Liver (tissue), 9 donors: ENCODE measurements around the gene HDGFL3. TPM values are rescaled to one million over a fixed set of nuclear protein-coding genes. Genes with fewer than 3 reads are reported as not detected.

Experiments used
- DNase-seq: peaks from one replicate; pipeline ENCODE4 v3.0.0-alpha.2; 2017; ENCODE audit warnings: low spot score
- H3K27ac ChIP-seq, 2 donors: one replicate each; pipeline ENCODE4 v1.7.0; 2013; ENCODE audit warnings: inconsistent platforms in 2 of 2, low read length in 2 of 2, control low read depth in 1 of 2, low read depth in 1 of 2, mild to moderate bottlenecking in 1 of 2
- H3K27me3 ChIP-seq, 4 donors: one replicate each; pipeline versions ENCODE4 v1.6.1 to v1.7.0; 2013; ENCODE audit warnings: low read length in 3 of 4, inconsistent platforms in 1 of 4, mild to moderate bottlenecking in 1 of 4, moderate library complexity in 1 of 4; ENCODE audit not compliant: control insufficient read depth in 4 of 4, insufficient read depth in 4 of 4
- H3K36me3 ChIP-seq, 4 donors: one replicate each; pipeline versions ENCODE4 v1.6.1 to v1.7.0; 2013; ENCODE audit warnings: low read length in 3 of 4, mild to moderate bottlenecking in 3 of 4, low read depth in 1 of 4, moderate library complexity in 1 of 4; ENCODE audit not compliant: control insufficient read depth in 4 of 4, insufficient read depth in 3 of 4
- H3K4me1 ChIP-seq, 4 donors: one replicate each; pipeline versions ENCODE4 v1.6.1 to v1.7.0; 2013; ENCODE audit warnings: low read length in 3 of 4, mild to moderate bottlenecking in 3 of 4, moderate library complexity in 1 of 4; ENCODE audit not compliant: control insufficient read depth in 4 of 4, insufficient read depth in 4 of 4
- H3K4me3 ChIP-seq, 3 donors: one replicate each; pipeline versions ENCODE4 v1.6.1 to v1.7.0; 2013; ENCODE audit warnings: low read length in 3 of 3, control low read depth in 1 of 3, low read depth in 1 of 3, mild to moderate bottlenecking in 1 of 3
- H3K9ac ChIP-seq, 2 donors: one replicate each; pipeline ENCODE4 v1.7.0; 2013; ENCODE audit warnings: low read length in 2 of 2, mild to moderate bottlenecking in 2 of 2, moderate library complexity in 2 of 2, control low read depth in 1 of 2, low read depth in 1 of 2
- H3K9me3 ChIP-seq, 4 donors: one replicate each; pipeline versions ENCODE4 v1.6.1 to v1.7.0; 2013; ENCODE audit warnings: low read length in 3 of 4; ENCODE audit not compliant: control insufficient read depth in 4 of 4
- EGR1 ChIP-seq, 2 donors: IDR thresholded peaks; 2 replicates each; pipeline ENCODE4 v1.6.1; 2016 to 2018; ENCODE audit warnings: antibody characterized with exemption in 2 of 2, low read depth in 2 of 2
- FOXA1 ChIP-seq: IDR thresholded peaks from 2 replicates; pipeline ENCODE4 v1.6.1; 2016; ENCODE audit warnings: antibody characterized with exemption
- FOXA2 ChIP-seq: IDR thresholded peaks from 2 replicates; pipeline ENCODE4 v1.6.1; 2016; ENCODE audit warnings: antibody characterized with exemption
- GABPA ChIP-seq, 2 donors: IDR thresholded peaks in 1 of 2; conservative IDR thresholded peaks in 1 of 2; 2 replicates each; pipeline ENCODE4 v1.6.1; 2016; ENCODE audit warnings: antibody characterized with exemption in 2 of 2, mild to moderate bottlenecking in 1 of 2, moderate library complexity in 1 of 2
- HNF4A ChIP-seq, 2 donors: conservative IDR thresholded peaks; 2 replicates each; pipeline ENCODE4 v1.6.1; 2016; ENCODE audit warnings: antibody characterized with exemption in 2 of 2, mild to moderate bottlenecking in 2 of 2
- HNF4G ChIP-seq: IDR thresholded peaks from 2 replicates; pipeline ENCODE4 v1.6.1; 2016; ENCODE audit warnings: antibody characterized with exemption
- JUND ChIP-seq, 2 donors: IDR thresholded peaks; 2 replicates each; pipeline ENCODE4 v1.6.1; 2016; ENCODE audit warnings: antibody characterized with exemption in 2 of 2
- NR2F2 ChIP-seq: IDR thresholded peaks from 2 replicates; pipeline ENCODE4 v1.6.1; 2016; ENCODE audit warnings: antibody characterized with exemption
- RAD21 ChIP-seq, 2 donors: IDR thresholded peaks; 2 replicates each; pipeline ENCODE4 v1.6.1; 2016; ENCODE audit warnings: antibody characterized with exemption in 2 of 2, mild to moderate bottlenecking in 2 of 2
- RXRA ChIP-seq, 2 donors: IDR thresholded peaks; 2 replicates each; pipeline ENCODE4 v1.6.1; 2017 to 2018; ENCODE audit warnings: antibody characterized with exemption in 2 of 2, mild to moderate bottlenecking in 1 of 2
- SP1 ChIP-seq: IDR thresholded peaks from 2 replicates; pipeline ENCODE4 v1.6.1; 2018; ENCODE audit warnings: antibody characterized with exemption, mild to moderate bottlenecking
- TAF1 ChIP-seq: conservative IDR thresholded peaks from 2 replicates; pipeline ENCODE4 v1.6.1; 2016; ENCODE audit warnings: antibody characterized with exemption, mild to moderate bottlenecking
- YY1 ChIP-seq: IDR thresholded peaks from 2 replicates; pipeline ENCODE4 v1.6.1; 2016; ENCODE audit warnings: antibody characterized with exemption, mild to moderate bottlenecking
- WGBS: extraction: QIAGEN DNeasy Blood & Tissue Kit; methylation state at CpG from one replicate; pipeline ENCODE4 v1.1.7; 2013; 5-methylcytosine and 5-hydroxymethylcytosine counted together
- polyA plus RNA-seq, 2 donors: library from polyadenylated mRNA; stranded (reverse) in 1 of 2; unstranded in 1 of 2; fragments of 200-250 nt in 1 of 2; fragments of >200 nt in 1 of 2; fragmentation: Nextera tagmentation in 1 of 2; extraction: Ambion mirVana in 1 of 2; gene quantifications; one replicate each; pipeline versions ENCODE4 v1.2.1 to v1.2.3, GENCODE V29; 2013 to 2015
- total RNA-seq, 2 donors: library from RNA; depleted of rRNA; stranded (reverse); fragments of >200 nt; gene quantifications; one replicate each; pipeline ENCODE4 v1.2.3, GENCODE V29; 2014
- TF ChIP-seq, protein P1 (sequence below): fragments of 150-350 bp; IDR thresholded peaks from 2 replicates; pipeline ENCODE4 v1.5.1; 2017; ENCODE audit warnings: improper control_type of control experiment, low read depth, low read length; ENCODE audit not compliant: missing input control
- TF ChIP-seq, protein P2 (sequence below): IDR thresholded peaks from 2 replicates; pipeline ENCODE4 v1.6.1; 2016; ENCODE audit warnings: antibody characterized with exemption, mild to moderate bottlenecking
- TF ChIP-seq, protein P3 (sequence below): IDR thresholded peaks from 2 replicates; pipeline ENCODE4 v1.6.1; 2016; ENCODE audit warnings: antibody characterized with exemption
- donor health status: healthy.
- donor health status: healthy.
- donor health status: healthy.
- donor health status: healthy.
- donor health status: healthy.

HDGFL3 gene
- total and polyA plus RNA-seq, 4 donors = 0.44 to 3.5 (median 1.0) TPM

DNA sequence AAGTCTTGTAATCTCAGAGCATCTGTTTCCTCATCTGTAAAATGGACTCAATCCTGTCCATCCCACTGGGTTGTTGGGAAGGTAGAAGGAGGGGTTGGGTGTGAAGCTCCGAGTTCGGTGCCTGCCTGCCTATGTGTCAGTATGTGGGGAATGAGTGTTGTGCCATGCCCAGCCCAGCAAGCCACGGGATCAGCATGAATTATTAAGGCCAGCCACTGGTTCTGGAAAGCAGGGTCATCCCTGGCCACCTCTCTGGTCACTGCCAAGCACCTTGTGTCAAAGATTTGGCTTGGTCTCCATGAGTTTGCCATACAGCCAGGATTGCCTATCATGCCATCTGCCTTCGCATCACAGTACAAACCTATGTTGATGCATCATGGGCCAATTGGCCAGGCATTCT lies 88.7 kb downstream of the HDGFL3 start (continued):
- TF ChIP-seq, protein P1, sequence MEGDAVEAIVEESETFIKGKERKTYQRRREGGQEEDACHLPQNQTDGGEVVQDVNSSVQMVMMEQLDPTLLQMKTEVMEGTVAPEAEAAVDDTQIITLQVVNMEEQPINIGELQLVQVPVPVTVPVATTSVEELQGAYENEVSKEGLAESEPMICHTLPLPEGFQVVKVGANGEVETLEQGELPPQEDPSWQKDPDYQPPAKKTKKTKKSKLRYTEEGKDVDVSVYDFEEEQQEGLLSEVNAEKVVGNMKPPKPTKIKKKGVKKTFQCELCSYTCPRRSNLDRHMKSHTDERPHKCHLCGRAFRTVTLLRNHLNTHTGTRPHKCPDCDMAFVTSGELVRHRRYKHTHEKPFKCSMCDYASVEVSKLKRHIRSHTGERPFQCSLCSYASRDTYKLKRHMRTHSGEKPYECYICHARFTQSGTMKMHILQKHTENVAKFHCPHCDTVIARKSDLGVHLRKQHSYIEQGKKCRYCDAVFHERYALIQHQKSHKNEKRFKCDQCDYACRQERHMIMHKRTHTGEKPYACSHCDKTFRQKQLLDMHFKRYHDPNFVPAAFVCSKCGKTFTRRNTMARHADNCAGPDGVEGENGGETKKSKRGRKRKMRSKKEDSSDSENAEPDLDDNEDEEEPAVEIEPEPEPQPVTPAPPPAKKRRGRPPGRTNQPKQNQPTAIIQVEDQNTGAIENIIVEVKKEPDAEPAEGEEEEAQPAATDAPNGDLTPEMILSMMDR = no peak

DNA sequence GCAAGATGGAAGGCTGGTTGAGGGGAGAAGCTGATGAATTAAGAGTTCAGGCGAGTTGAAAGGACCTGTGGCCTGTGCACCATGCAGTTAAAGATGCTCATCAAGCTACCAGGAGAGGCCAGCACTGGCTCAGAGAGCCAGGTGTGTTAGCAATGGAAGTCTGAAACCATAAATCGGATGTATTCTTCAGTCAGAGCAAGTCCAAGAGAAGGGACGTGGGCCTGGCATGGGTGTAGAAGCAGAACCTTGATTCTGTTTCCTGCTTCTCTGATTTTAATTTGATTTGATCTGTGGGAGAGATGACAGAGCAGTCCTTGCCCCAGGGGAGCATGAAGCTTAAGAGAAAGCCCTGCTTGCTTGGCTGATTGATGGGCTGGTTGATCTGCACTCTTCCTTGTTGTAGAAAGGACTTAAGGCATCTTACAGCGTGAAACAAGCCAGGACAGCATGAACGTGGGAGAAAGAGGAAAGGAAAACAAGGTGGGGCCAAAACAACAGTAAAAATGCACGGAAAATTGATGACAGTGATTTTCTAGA lies 89.3 kb downstream of the HDGFL3 start:
- Histone ChIP-seq H3K9ac (no peak overlapping the region), H3K27ac (no peak overlapping the region), H3K9me3 (no peaks in the 10 kb centered on the region), H3K27me3 (peaks cover 0 to 5% (median 0%) of the 10 kb centered on the region in 4 donors), H3K4me1 (peaks cover 0 to under 1% (median 0%) of the 10 kb centered on the region in 4 donors), H3K4me3 (no peak overlapping the region), H3K36me3 (no peaks in the 10 kb centered on the region)
- no peak for TF ChIP-seq GABPA (IDR thresholded peaks at IDR 0.05 in 1 of 2, conservative IDR thresholded peaks at IDR 0.05 in 1 of 2)
- no peak for TF ChIP-seq JUND (IDR thresholded peaks at IDR 0.05)
- TF ChIP-seq, protein P2, sequence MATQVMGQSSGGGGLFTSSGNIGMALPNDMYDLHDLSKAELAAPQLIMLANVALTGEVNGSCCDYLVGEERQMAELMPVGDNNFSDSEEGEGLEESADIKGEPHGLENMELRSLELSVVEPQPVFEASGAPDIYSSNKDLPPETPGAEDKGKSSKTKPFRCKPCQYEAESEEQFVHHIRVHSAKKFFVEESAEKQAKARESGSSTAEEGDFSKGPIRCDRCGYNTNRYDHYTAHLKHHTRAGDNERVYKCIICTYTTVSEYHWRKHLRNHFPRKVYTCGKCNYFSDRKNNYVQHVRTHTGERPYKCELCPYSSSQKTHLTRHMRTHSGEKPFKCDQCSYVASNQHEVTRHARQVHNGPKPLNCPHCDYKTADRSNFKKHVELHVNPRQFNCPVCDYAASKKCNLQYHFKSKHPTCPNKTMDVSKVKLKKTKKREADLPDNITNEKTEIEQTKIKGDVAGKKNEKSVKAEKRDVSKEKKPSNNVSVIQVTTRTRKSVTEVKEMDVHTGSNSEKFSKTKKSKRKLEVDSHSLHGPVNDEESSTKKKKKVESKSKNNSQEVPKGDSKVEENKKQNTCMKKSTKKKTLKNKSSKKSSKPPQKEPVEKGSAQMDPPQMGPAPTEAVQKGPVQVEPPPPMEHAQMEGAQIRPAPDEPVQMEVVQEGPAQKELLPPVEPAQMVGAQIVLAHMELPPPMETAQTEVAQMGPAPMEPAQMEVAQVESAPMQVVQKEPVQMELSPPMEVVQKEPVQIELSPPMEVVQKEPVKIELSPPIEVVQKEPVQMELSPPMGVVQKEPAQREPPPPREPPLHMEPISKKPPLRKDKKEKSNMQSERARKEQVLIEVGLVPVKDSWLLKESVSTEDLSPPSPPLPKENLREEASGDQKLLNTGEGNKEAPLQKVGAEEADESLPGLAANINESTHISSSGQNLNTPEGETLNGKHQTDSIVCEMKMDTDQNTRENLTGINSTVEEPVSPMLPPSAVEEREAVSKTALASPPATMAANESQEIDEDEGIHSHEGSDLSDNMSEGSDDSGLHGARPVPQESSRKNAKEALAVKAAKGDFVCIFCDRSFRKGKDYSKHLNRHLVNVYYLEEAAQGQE = no peak
- no peak for TF ChIP-seq TAF1
- TF ChIP-seq RAD21 (IDR thresholded peaks at IDR 0.05) = no peak
- TF ChIP-seq, protein P3, sequence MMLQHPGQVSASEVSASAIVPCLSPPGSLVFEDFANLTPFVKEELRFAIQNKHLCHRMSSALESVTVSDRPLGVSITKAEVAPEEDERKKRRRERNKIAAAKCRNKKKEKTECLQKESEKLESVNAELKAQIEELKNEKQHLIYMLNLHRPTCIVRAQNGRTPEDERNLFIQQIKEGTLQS = no peak
- no peak for TF ChIP-seq FOXA2
- TF ChIP-seq HNF4G = no peak
- no peak for TF ChIP-seq HNF4A (conservative IDR thresholded peaks at IDR 0.05)
- TF ChIP-seq RXRA (IDR thresholded peaks at IDR 0.05) = no peak
- TF ChIP-seq SP1 = no peak
- no peak for TF ChIP-seq YY1
- TF ChIP-seq FOXA1 = no peak
- no peak for TF ChIP-seq NR2F2
- DNase-seq = no peak
- WGBS = 64% methylated on average over 6 of the region's 6 CpGs

DNA sequence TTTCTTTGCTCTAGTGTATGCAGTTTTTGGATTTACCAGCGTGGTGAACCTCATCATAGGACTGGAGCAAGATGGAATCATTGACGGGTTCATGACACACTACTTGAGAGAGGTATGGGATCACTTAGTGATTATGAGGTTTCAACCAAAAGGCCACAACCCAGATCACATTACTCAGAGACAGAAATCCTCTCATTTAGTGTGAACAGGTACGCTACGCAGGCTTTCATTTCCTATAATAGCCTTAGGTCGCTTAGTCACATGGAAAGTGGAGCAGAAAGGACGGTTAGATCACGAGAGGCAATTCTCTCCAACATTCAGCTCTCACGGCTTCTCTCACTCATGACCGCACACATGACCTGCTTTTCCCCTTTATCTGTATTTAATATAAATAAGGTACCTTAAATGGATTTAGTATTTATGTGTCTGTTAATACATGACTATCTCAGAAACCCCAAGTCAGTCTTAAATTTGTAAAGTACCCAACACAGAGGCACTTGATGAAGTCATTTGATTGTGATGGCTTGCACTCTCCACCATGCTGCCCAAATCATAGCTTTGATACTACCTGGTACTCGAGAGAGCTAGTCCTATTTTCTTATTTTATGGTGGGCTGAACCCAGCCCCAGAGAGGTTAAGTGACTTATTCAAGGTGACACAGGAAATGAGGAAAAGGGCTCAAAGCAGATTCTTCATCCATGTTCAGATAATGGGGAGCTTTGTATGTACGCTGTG lies 91.6 kb downstream of the HDGFL3 start:
- 90% methylated on average over 11 of the region's 11 CpGs for WGBS
- no peak for TF ChIP-seq TAF1
- TF ChIP-seq GABPA (IDR thresholded peaks at IDR 0.05 in 1 of 2, conservative IDR thresholded peaks at IDR 0.05 in 1 of 2) = no peak
- TF ChIP-seq JUND (IDR thresholded peaks at IDR 0.05) = no peak
- TF ChIP-seq, protein P1 = no peak
- no peak for TF ChIP-seq NR2F2
- no peak for TF ChIP-seq RAD21 (IDR thresholded peaks at IDR 0.05)
- TF ChIP-seq EGR1 (IDR thresholded peaks at IDR 0.05; ENCODE audit: low read depth in 2 of 2) = no peak
- TF ChIP-seq FOXA2 = no peak
- TF ChIP-seq, protein P2 = no peak

More for the DNA sequence above, 91.6 kb downstream of the HDGFL3 start:
- Histone ChIP-seq H3K4me1 (peaks cover 0 to 5% (median under 1%) of the 10 kb centered on the region in 4 donors), H3K27ac (no peak overlapping the region), H3K4me3 (no peak overlapping the region), H3K27me3 (peaks cover 0 to 5% (median 0%) of the 10 kb centered on the region in 4 donors), H3K36me3 (no peaks in the 10 kb centered on the region), H3K9me3 (no peaks in the 10 kb centered on the region), H3K9ac (no peak overlapping the region)
- DNase-seq = no peak
